A673 (cell line): ENCODE measurements around the gene LRRC8A. TPM values are rescaled to one million over a fixed set of nuclear protein-coding genes. Genes with fewer than 3 reads are reported as not detected.

Experiments used
- BruUV-seq: library from RNA; stranded (reverse); fragments of 400-500 nt; replicated peaks from 2 replicates; lab custom pipeline; 2021; lab: Mats Ljungman, UMichigan
- CTCF ChIA-PET: fragments of 300-600 bp; sonication (Branson Sonifier 250); formaldehyde crosslinking; loops from one replicate; lab custom pipeline; 2022; ENCODE audit warnings: antibody characterized with exemption; lab: Charles Lee
- POLR2A ChIA-PET: fragments of 300-600 bp; sonication (Branson Sonifier 250); formaldehyde crosslinking; loops from one replicate; lab custom pipeline; 2022; ENCODE audit warnings: antibody characterized with exemption; ENCODE audit not compliant: low non-redundant PET; lab: Charles Lee
- DNase-seq: peaks from one replicate; pipeline ENCODE4 v3.0.0-alpha.2; 2015; ENCODE audit warnings: low spot score
- H3K27ac ChIP-seq: fragments of 200-600 bp; sonication (generic); 2 replicates; pipeline ENCODE4 v1.5.1; 2016; ENCODE audit warnings: mixed run types, low read depth, mild to moderate bottlenecking, mixed read lengths, antibody characterized with exemption, low read length; ENCODE audit not compliant: poor library complexity, severe bottlenecking
- H3K27me3 ChIP-seq: fragments of 200-600 bp; sonication (generic); replicated peaks from 2 replicates; pipeline ENCODE4 v1.6.1; 2017; ENCODE audit warnings: mixed run types, low read depth, mild to moderate bottlenecking, mixed read lengths, antibody characterized with exemption, low read length; ENCODE audit not compliant: insufficient read depth, poor library complexity
- H3K36me3 ChIP-seq: fragments of 200-600 bp; sonication (generic); 2 replicates; pipeline ENCODE4 v1.6.1; 2016; ENCODE audit warnings: mixed run types, mild to moderate bottlenecking, mixed read lengths, antibody characterized with exemption, low read length; ENCODE audit not compliant: insufficient read depth, poor library complexity, severe bottlenecking
- H3K4me1 ChIP-seq: fragments of 200-600 bp; sonication (generic); 2 replicates; pipeline ENCODE4 v1.6.1; 2017; ENCODE audit warnings: mixed run types, mild to moderate bottlenecking, mixed read lengths, antibody characterized with exemption, low read length; ENCODE audit not compliant: insufficient read depth, poor library complexity, severe bottlenecking
- H3K4me3 ChIP-seq: fragments of 200-600 bp; sonication (generic); 2 replicates; pipeline ENCODE4 v1.5.1; 2016; ENCODE audit warnings: low read depth, mixed run types, mild to moderate bottlenecking, mixed read lengths, low read length; ENCODE audit not compliant: poor library complexity, severe bottlenecking
- H3K9me3 ChIP-seq: fragments of 200-600 bp; sonication (generic); 2 replicates; pipeline ENCODE4 v1.6.1; 2016; ENCODE audit warnings: mixed run types, low read depth, mild to moderate bottlenecking, mixed read lengths, antibody characterized with exemption, low read length; ENCODE audit not compliant: poor library complexity, severe bottlenecking
- CTCF ChIP-seq: fragments of 300-800, 200-600 bp; sonication (generic); conservative IDR thresholded peaks from 2 replicates; pipeline ENCODE4 v1.5.1; 2017; ENCODE audit warnings: low read depth, mild to moderate bottlenecking, antibody characterized with exemption, low read length, moderate library complexity, mixed read lengths
- EZH2 ChIP-seq: fragments of 200-600 bp; sonication (generic); IDR thresholded peaks from 2 replicates; pipeline ENCODE4 v1.6.1; 2017; ENCODE audit warnings: borderline replicate concordance, low read depth, mild to moderate bottlenecking, mixed read lengths, antibody characterized with exemption, low read length; ENCODE audit not compliant: poor library complexity, severe bottlenecking
- intact Hi-C: fragments of 100-400 bp; cut with micrococcal nuclease; formaldehyde crosslinking; loops from one replicate; pipeline ENCODE4 v1.10.0; 2022; ENCODE audit not compliant: unreplicated experiment
- total RNA-seq: library from RNA; stranded (reverse); gene quantifications from 2 replicates; pipeline ENCODE4 v1.2.3, GENCODE V29; 2021

Gene LRRC8A
- total RNA-seq, 1 experiment from 2014 or later, result 56.8 TPM

GRCh38 chr9:128945798-128946501, 64.0 kb downstream of the LRRC8A start:
- no peak for DNase-seq
- ChIA-PET CTCF (interaction anchor here (0.6 to 0.7 kb wide), 2 partner anchors 68 to 1369 kb away, joined by 3 read pairs; no protein-coding TSS in a partner anchor), POLR2A (no interaction called here)
- no TSS peak for BruUV-seq
- Histone ChIP-seq H3K4me3 (peak overlapping the region; percentile 93), H3K27ac (no peak overlapping the region), H3K27me3 (no peaks in the 10 kb centered on the region), H3K4me1 (peaks cover 5% of the 10 kb centered on the region), H3K36me3 (peaks cover 12% of the 10 kb centered on the region), H3K9me3 (no peaks in the 10 kb centered on the region)
- no peak for TF ChIP-seq EZH2
- no peak for TF ChIP-seq CTCF
- intact Hi-C loops, result loop anchor here (5.0 kb wide), 1 partner anchor 84 kb away; no protein-coding TSS in a partner anchor

- Histone ChIP-seq H3K4me3 (peak overlapping the region; percentile 93), H3K27me3 (no peaks in the 10 kb centered on the region), H3K27ac (peak overlapping the region; percentile 93), H3K36me3 (peaks cover 17% of the 10 kb centered on the region), H3K9me3 (no peaks in the 10 kb centered on the region), H3K4me1 (peaks cover 5% of the 10 kb centered on the region)
- TSS peak; percentile 80 for BruUV-seq
- TF ChIP-seq EZH2 (no peak), CTCF (no peak)
- intact Hi-C loops, result loop anchor here (5.0 kb wide), 1 partner anchor 84 kb away; no protein-coding TSS in a partner anchor
- no peak for DNase-seq
- POLR2A ChIA-PET, result no interaction called here
- CTCF ChIA-PET, result interaction anchor here (0.6 kb wide), 1 partner anchor 69 kb away, joined by 3 read pairs; no protein-coding TSS in a partner anchor
Observed at GRCh38 chr9:128946571-128947276, 64.8 kb downstream of the LRRC8A start.

GRCh38 chr9:128947277-128947526, 65.3 kb downstream of the LRRC8A start:
- Histone ChIP-seq H3K4me1 (peaks cover 5% of the 10 kb centered on the region), H3K4me3 (peak overlapping the region; percentile 93), H3K9me3 (no peaks in the 10 kb centered on the region), H3K27ac (peak overlapping the region; percentile 93), H3K36me3 (peaks cover 21% of the 10 kb centered on the region), H3K27me3 (no peaks in the 10 kb centered on the region)
- no TSS peak for BruUV-seq
- TF ChIP-seq EZH2 (no peak), CTCF (no peak)
- POLR2A ChIA-PET, result no interaction called here
- no peak for DNase-seq
- CTCF ChIA-PET, result no interaction called here
- intact Hi-C loops, result loop anchor here (5.0 kb wide), 1 partner anchor 85 kb away; no protein-coding TSS in a partner anchor
